ENCODE measurements around the gene SZRD1.

Gene SZRD1

GRCh38 chr1:16367968-16368890 is 1.2 kb downstream of the SZRD1 start:
- DNase-seq = no peak

DNA sequence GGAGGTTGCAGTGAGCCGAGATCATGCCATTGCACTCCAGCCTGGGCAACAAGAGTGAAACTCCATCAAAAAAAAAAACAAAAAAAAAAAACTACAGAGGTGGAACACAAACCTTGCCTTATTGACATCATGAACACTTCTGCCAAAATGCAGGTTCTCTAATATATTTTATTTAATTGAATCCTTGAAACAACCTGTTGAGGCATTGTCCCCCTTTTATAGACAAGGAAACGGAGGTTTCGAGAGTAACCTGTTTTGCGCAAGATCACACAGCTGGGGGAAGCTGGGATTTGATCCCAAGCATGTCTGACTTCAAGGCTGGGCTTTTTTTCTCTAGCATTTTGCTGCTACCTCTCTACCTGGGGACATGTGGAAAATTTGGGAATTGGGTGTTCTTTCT is 2.8 kb downstream of the SZRD1 start:
- DNase-seq = no peak

GRCh38 chr1:16371725-16372124 is 4.7 kb downstream of the SZRD1 start:
- no peak for DNase-seq

GRCh38 chr1:16372535-16373285 is 5.7 kb downstream of the SZRD1 start:
- DNase-seq = no peak

GRCh38 chr1:16374266-16374665 is 7.2 kb downstream of the SZRD1 start:
- DNase-seq = no peak

- DNase-seq = no peak
Measured at GRCh38 chr1:16375521-16376340, 8.7 kb downstream of the SZRD1 start.

GRCh38 chr1:16376971-16377370 is 9.9 kb downstream of the SZRD1 start:
- no peak for DNase-seq

DNA sequence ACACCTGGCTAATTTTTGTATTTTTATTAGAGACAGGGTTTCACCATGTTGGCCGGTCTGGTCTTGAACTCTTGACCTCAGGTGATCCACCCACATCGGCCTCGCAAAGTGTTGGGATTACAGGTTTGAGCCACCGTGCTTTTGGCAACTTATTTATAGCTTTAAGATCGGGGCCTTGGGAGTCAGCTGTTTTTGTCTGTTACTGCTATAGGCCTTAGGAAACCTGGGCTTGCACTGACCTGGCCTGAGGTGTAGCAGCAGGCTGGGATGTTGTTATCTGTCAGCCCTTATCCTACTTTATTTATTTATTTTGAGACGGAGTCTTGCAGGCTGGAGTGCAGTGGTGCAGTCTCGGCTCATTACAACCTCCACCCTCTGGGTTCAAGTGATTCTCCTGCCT is 11.4 kb downstream of the SZRD1 start:
- no peak for DNase-seq

GRCh38 chr1:16380868-16381267 is 13.8 kb downstream of the SZRD1 start:
- no peak for DNase-seq

- no peak for DNase-seq
Measured at GRCh38 chr1:16383888-16384287, 16.8 kb downstream of the SZRD1 start.

- DNase-seq = no peak
Measured at GRCh38 chr1:16385659-16386453, 18.8 kb downstream of the SZRD1 start.

DNA sequence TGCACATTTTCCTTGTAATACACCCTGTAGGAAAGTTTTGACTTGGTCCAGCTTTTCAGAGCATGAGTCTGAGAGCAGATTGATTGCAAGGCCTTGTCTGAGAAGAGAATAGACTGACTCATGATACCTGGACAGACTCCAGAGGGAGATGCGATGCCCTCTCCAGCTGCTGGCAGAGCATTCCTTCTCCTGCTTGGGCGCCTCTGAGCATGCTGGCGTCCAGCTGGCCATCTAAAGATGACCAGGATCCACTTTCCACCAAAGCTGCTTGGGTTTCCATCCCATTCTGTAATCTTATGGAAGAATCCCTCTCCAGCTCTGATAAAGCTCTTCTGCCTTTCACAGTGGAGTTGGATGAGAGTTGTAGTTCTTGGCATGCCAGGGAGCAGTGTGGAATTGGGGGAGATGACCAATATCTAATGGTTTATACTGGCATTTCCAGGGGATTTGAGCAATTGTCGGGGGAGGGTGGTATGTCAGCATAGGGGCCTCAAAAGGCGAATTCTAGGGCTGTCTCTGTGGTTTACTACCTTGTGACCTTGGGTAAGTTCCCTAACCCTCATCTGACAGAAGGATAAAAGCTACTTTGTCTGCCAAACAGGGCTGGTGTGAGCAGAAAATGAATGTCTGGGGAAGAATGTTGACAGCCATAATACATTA is 19.5 kb downstream of the SZRD1 start:
- no peak for DNase-seq

DNA sequence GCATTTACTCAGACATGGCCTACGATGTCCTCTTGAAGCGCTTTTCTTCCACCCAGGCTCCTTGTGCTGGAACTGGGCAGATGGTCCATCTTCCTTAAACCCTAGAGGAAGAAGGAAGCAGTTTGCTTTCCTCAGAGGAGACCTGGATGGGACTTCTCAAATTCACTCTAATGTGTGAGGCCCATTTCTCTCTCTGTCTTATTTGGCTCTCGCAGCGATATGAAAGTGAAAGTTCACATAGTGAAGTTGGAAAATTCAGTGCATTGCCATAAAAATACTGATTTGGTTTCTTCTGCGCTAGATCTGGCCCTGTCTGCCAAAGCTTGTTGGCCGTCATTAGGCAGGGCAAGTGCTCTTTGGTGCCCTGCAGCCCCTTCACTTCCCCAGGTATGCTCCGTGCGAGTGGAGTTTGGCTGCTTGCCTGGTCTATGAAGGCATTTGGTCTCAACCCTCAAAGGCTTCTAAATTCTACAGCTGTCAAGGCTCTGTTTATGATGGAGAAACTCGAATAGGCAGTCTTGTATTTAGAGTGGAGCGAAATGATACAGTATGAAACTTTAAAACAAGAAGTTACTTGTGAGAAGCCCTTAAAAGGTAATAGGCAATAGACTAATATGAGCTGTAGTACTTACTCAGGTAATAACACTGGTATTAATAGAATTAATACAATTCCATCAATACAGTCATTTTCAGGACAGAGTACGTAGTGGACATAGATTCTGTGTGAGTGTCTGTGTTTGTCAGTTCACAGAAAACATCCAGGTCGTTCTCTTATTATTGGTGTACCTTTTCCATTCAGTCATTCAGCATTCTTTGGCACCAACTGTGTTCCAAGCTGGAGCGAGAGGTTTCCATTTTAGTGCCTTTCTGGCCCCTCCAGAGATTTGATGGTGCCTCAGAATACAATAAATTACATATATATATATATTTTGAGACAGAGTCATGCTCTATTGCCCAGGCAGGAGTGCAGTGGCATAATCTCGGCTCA is 20.5 kb downstream of the SZRD1 start:
- no peak for DNase-seq

DNA sequence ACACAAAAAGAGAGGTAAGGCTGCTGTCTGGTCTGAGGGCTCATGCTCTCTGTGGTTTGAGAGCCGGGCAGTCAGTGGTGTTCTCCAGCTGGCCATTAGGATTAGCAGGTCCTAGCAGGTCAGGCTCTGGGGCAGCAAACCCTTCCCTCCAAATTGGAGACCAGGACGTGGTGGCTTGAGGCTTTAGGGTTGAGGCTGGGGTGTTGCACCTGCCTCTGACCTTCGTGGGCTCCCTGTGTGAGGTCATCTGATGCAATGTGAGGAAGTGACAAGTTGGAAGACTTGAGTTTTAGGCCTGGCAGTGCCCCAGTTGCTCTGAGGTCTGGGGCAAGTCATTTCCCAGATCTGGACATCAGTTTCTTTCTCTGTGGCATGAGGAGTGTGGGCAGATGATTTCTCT is 24.4 kb downstream of the SZRD1 start:
- DNase-seq = no peak

DNA sequence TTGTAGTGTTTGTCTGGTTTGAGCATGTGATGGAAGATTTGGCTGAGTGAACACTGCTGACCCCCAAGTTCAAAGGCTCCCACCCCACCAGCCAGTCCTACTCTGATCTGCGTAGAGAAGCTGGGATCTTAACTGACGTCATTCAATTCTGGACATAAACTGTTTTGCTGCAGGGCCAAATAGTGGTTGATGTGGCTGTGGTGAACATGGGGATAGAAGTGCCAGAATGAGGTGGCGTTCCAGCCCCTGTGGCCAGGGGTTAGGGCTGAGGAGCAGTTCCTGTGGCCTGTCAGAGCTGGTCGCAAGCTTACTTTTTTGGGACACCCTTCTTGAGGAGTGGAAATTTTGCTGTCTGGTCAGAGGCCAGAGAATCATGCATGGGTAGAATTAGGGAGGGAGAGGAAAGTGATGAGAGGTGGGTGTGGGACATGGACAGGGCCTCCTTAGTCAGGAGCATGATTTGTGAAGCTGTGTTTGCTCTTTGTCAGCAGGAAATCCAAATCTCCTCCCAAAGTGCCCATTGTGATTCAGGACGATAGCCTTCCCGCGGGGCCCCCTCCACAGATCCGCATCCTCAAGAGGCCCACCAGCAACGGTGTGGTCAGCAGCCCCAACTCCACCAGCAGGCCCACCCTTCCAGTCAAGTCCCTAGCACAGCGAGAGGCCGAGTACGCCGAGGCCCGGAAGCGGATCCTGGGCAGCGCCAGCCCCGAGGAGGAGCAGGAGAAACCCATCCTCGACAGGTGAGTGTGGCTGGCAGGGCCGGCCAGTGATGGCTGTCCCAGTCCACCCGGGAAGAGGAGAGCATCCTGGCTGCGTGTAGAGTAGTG is 25.9 kb downstream of the SZRD1 start:
- DNase-seq = no peak

DNA sequence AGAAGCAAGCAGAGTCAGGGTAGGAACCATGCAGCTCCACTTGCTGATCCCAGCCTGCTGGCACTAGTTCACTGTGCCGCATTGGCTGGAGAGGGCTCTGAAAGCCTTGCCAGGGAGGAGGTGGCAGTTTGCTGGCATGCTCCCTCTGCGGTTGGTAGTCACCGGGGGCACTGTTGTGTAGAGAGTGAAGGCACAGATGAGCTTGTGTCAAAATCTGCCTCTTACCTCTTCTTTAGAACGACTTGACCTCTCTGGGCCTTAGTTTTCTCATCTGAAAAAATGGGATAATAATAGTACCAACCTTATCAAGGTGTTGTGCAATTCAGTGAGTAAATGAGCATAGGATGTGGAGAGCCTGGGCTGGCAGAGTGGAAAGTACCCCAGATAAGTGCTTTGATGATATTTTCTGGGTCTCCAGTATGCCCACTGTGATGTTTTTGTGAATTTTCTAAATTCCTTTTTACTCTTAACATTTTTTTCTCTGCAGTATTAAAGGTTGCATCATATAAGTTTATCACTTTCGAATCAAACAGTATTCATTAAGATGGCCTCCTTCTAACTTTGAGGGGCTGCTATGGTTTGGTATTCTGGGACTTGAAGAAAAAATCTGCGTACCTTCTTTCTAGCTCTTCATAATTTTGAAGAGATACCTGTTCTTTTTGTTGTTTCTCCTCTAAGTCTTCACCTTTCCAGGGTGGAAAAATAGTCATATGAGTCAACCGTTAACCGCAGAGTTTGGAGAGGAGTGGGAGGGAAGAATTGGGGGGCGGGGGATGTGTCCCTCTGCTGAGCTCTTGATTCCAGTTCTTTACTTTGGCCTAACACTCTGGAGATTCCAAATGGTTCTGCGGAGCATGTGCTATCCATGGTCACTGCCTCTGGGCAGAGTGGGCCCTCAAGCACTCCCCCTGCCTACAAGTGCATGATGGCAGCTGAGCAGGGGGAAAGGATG is 26.8 kb downstream of the SZRD1 start:
- DNase-seq = no peak

GRCh38 chr1:16394977-16395376 is 27.9 kb downstream of the SZRD1 start:
- no peak for DNase-seq

DNA sequence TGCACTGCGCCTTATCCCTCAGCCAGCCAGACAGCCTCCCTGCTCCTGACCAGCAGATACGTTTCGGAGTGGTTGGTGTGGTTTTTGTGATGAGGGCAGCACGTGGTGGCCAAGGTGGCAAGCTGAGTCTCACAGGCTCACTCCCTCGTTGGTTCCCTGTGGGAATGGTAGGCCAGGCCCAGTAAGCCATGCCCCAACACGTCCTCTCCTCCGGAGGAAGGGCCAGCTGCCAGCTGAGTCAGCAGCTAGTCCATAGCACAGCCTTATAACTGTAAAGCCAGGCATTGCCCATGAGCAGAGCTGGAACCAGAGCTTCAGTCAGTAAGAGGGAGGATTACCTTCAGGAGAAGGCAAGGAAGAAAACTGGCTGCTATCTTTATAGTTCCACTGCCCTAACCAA is 29.5 kb downstream of the SZRD1 start:
- DNase-seq = peak; percentile 4

All from NCI-H1105 (cell line).